ENCODE data around the gene GPS2.

- TF ChIP-seq CTCF (IDR thresholded peaks at IDR 0.05 in 8 of 11, conservative IDR thresholded peaks at IDR 0.05 in 3 of 11) (no peak), POLR2A (IDR thresholded peaks at IDR 0.05) (no peak)
These were observed 2.1 kb upstream of the GPS2 start for GRCh38 chr17:7317161-7317803.

All from spleen (tissue), 7 donors.